HepG2 (cell line): ENCODE measurements around the gene PFKL.

Experiments used
- ATF1 ChIP-seq: IDR thresholded peaks from 2 replicates; pipeline ENCODE4 v1.6.1; 2016; ENCODE audit warnings: mild to moderate bottlenecking, control low read depth
- CTCF ChIP-seq: sonication (generic); formaldehyde crosslinking; IDR thresholded peaks from 2 replicates; pipeline ENCODE4 v1.5.0; 2020; ENCODE audit warnings: mild to moderate bottlenecking, missing genetic modification reagents, moderate library complexity
- EP300 ChIP-seq, 3 experiments: sonication (generic) in 1 of 3; formaldehyde crosslinking in 1 of 3; IDR thresholded peaks; 2 replicates each; pipeline versions ENCODE4 v1.5.1 to v1.6.1; 2011 to 2020; ENCODE audit warnings: low read depth in 2 of 3, low read length in 2 of 3, borderline replicate concordance in 1 of 3, improper control_type of control experiment in 1 of 3, mild to moderate bottlenecking in 1 of 3, missing genetic modification reagents in 1 of 3, moderate library complexity in 1 of 3
- FOXM1 ChIP-seq: sonication (generic); formaldehyde crosslinking; IDR thresholded peaks from 2 replicates; pipeline ENCODE4 v1.5.0; 2020; ENCODE audit warnings: missing genetic modification reagents
- HNRNPL ChIP-seq: fragments of 200-400 bp; formaldehyde crosslinking; IDR thresholded peaks from 2 replicates; pipeline ENCODE4 v1.6.1; 2017; ENCODE audit warnings: mild to moderate bottlenecking, low read depth, low read length
- MYC ChIP-seq: sonication (generic); formaldehyde crosslinking; IDR thresholded peaks from 2 replicates; pipeline ENCODE4 v1.9.0; 2021; ENCODE audit warnings: missing genetic modification reagents, borderline replicate concordance
- NCOR1 ChIP-seq: fragments of 200-600 bp; sonication (generic); IDR thresholded peaks from 2 replicates; pipeline ENCODE4 v1.7.0; 2017; ENCODE audit warnings: antibody characterized with exemption, low read length, borderline replicate concordance
- NFATC3 ChIP-seq: sonication (generic); formaldehyde crosslinking; IDR thresholded peaks from 2 replicates; pipeline ENCODE4 v1.5.1; 2020; ENCODE audit warnings: mild to moderate bottlenecking, missing genetic modification reagents
- PAX8 ChIP-seq: sonication (generic); formaldehyde crosslinking; IDR thresholded peaks from 2 replicates; pipeline ENCODE4 v1.8.0; 2022; ENCODE audit warnings: mild to moderate bottlenecking, missing genetic modification reagents, borderline replicate concordance
- RAD21 ChIP-seq: fragments of 450-650 bp; formaldehyde crosslinking; IDR thresholded peaks from 2 replicates; pipeline ENCODE4 v1.5.0; 2020; ENCODE audit warnings: mild to moderate bottlenecking
- SRSF1 ChIP-seq: fragments of 200-400 bp; formaldehyde crosslinking; optimal IDR thresholded peaks from 2 replicates; pipeline ENCODE3; 2017; ENCODE audit warnings: mild to moderate bottlenecking, low read depth, low read length, moderate library complexity
- ZHX2 ChIP-seq, 2 experiments: sonication (generic) in 1 of 2; formaldehyde crosslinking in 1 of 2; IDR thresholded peaks; 2 replicates each; pipeline versions ENCODE4 v1.6.1 to v1.9.0; 2014 to 2022; ENCODE audit warnings: antibody characterized with exemption in 1 of 2, borderline replicate concordance in 1 of 2, inconsistent platforms in 1 of 2, low read depth in 1 of 2, missing genetic modification reagents in 1 of 2
- ZNF24 ChIP-seq: fragments of 450-650 bp; IDR thresholded peaks from 2 replicates; pipeline ENCODE4 v1.6.1; 2017; ENCODE audit warnings: antibody characterized with exemption, mild to moderate bottlenecking
- TF ChIP-seq, protein P1 (sequence below): IDR thresholded peaks from 2 replicates; pipeline ENCODE4 v1.6.1; 2016

- no peak for TF ChIP-seq NCOR1
- no peak for TF ChIP-seq CTCF (CRISPR knock-in tag)
- TF ChIP-seq MYC (CRISPR knock-in tag): no peak
- TF ChIP-seq EP300 (IDR thresholded peaks at IDR 0.05; ENCODE audit: low read depth in 2 of 2, low read length in 2 of 2): no peak
- TF ChIP-seq EP300 (CRISPR knock-in tag; IDR thresholded peaks at IDR 0.05; ENCODE audit: borderline replicate concordance): no peak
- no peak for TF ChIP-seq ZHX2 (IDR thresholded peaks at IDR 0.05; ENCODE audit: low read depth)
- no peak for TF ChIP-seq ZHX2 (CRISPR knock-in tag; IDR thresholded peaks at IDR 0.05; ENCODE audit: borderline replicate concordance)
- no peak for TF ChIP-seq SRSF1
- TF ChIP-seq NFATC3 (CRISPR knock-in tag): no peak
- TF ChIP-seq FOXM1 (CRISPR knock-in tag): no peak
- no peak for TF ChIP-seq ZNF24
- no peak for TF ChIP-seq RAD21 (CRISPR knock-in tag)
- no peak for TF ChIP-seq PAX8 (CRISPR knock-in tag)
- TF ChIP-seq, protein P1, sequence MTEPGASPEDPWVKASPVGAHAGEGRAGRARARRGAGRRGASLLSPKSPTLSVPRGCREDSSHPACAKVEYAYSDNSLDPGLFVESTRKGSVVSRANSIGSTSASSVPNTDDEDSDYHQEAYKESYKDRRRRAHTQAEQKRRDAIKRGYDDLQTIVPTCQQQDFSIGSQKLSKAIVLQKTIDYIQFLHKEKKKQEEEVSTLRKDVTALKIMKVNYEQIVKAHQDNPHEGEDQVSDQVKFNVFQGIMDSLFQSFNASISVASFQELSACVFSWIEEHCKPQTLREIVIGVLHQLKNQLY (CRISPR knock-in tag): no peak
- no peak for TF ChIP-seq HNRNPL
- no peak for TF ChIP-seq ATF1 (CRISPR knock-in tag)
Measured at GRCh38 chr21:44271558-44272283, 28.1 kb upstream of the PFKL start.
